Frontal cortex (tissue), 4 donors: ENCODE results near the gene GHRH. TPM values are rescaled to one million over a fixed set of nuclear protein-coding genes. Genes with fewer than 3 reads are reported as not detected.

Source experiments
- DNase-seq, 2 donors: peaks; one replicate each; pipeline ENCODE4 v3.0.0; 2012; ENCODE audit warnings: low spot score in 2 of 2
- FAIRE-seq: peaks from 2 replicates; lab custom pipeline; 2012; peaks lifted over from hg19 to GRCh38; lab: Jason Lieb, UNC
- total RNA-seq: library from RNA; depleted of rRNA; stranded (reverse); fragments of >200 nt; gene quantifications from one replicate; pipeline ENCODE4 v1.2.3, GENCODE V29; 2014
- donor health status: control.
- donor health status: control.
- donor health status: control.

GHRH gene
- total RNA-seq, 1 donor from 2014 or later = not detected

GRCh38 chr20:37293301-37293943 lies 31.8 kb upstream of the GHRH start:
- DNase-seq (no peak), FAIRE-seq (no peak)

- DNase-seq = no peak
- no peak for FAIRE-seq
Observed at GRCh38 chr20:37291724-37292126, 30.1 kb upstream of the GHRH start.

- DNase-seq = no peak
- FAIRE-seq = no peak
Observed at GRCh38 chr20:37290158-37290810, 28.7 kb upstream of the GHRH start.

GRCh38 chr20:37288091-37288490 lies 26.5 kb upstream of the GHRH start:
- no peak for FAIRE-seq
- DNase-seq = no peak

GRCh38 chr20:37285664-37286374 lies 24.2 kb upstream of the GHRH start:
- no peak for FAIRE-seq

GRCh38 chr20:37284691-37285161 lies 23.1 kb upstream of the GHRH start:
- FAIRE-seq (no peak), DNase-seq (no peak)

More at GRCh38 chr20:37285664-37286374, 24.2 kb upstream of the GHRH start:
- no peak for DNase-seq

GRCh38 chr20:37283530-37284195 lies 22.0 kb upstream of the GHRH start:
- FAIRE-seq (no peak), DNase-seq (no peak)

- DNase-seq (no peak), FAIRE-seq (no peak)
Observed at GRCh38 chr20:37282556-37282955, 20.9 kb upstream of the GHRH start.

GRCh38 chr20:37280403-37280802 lies 18.8 kb upstream of the GHRH start:
- DNase-seq = no peak
- no peak for FAIRE-seq

- no peak for DNase-seq
Observed at GRCh38 chr20:37279820-37280219, 18.2 kb upstream of the GHRH start.

GRCh38 chr20:37278966-37279590 lies 17.5 kb upstream of the GHRH start:
- FAIRE-seq (no peak), DNase-seq (no peak)

More at GRCh38 chr20:37279820-37280219, 18.2 kb upstream of the GHRH start:
- FAIRE-seq = no peak

- FAIRE-seq (no peak), DNase-seq (no peak)
Observed at GRCh38 chr20:37277253-37277593, 15.6 kb upstream of the GHRH start.

- DNase-seq (peak in 1 of 2 donors; percentile 47), FAIRE-seq (no peak)
Observed at GRCh38 chr20:37276494-37277252, 15.1 kb upstream of the GHRH start.

- FAIRE-seq (no peak), DNase-seq (no peak)
Observed at GRCh38 chr20:37274851-37275524, 13.4 kb upstream of the GHRH start.

GRCh38 chr20:37273988-37274387 lies 12.4 kb upstream of the GHRH start:
- DNase-seq (no peak), FAIRE-seq (no peak)

GRCh38 chr20:37271421-37271768 lies 9.8 kb upstream of the GHRH start:
- DNase-seq (no peak), FAIRE-seq (no peak)

- DNase-seq (no peak), FAIRE-seq (no peak)
Observed at GRCh38 chr20:37270576-37271420, 9.2 kb upstream of the GHRH start.
